Spleen (tissue), 11 donors: ENCODE measurements around the gene SNRPA. TPM values are rescaled to one million over a fixed set of nuclear protein-coding genes. Genes with fewer than 3 reads are reported as not detected.

ENCODE experiments used
- DNase-seq: peaks from one replicate; pipeline ENCODE4 v3.0.0-alpha.2; 2020
- H3K27ac ChIP-seq, 8 donors: fragments of 200-600 bp; sonication (generic) in 7 of 8; 1 replicate in 4 of 8; 2 replicates in 4 of 8; pipeline versions ENCODE4 v1.5.0 to v1.8.0; 2016 to 2021; ENCODE audit warnings: inconsistent platforms in 4 of 8, mild to moderate bottlenecking in 4 of 8, moderate library complexity in 1 of 8
- H3K27me3 ChIP-seq, 7 donors: fragments of 200-600 bp; sonication (generic) in 6 of 7; replicated peaks in 1 of 7; 1 replicate in 4 of 7; 2 replicates in 3 of 7; pipeline versions ENCODE4 v1.5.0 to v1.8.0; 2016 to 2021; ENCODE audit warnings: inconsistent platforms in 3 of 7, mild to moderate bottlenecking in 1 of 7
- H3K36me3 ChIP-seq, 6 donors: fragments of 200-600 bp; sonication (generic) in 5 of 6; 1 replicate in 4 of 6; 2 replicates in 2 of 6; pipeline versions ENCODE4 v1.5.0 to v1.8.0; 2016 to 2021; ENCODE audit warnings: inconsistent platforms in 2 of 6
- H3K4me1 ChIP-seq, 6 donors: fragments of 200-600 bp; sonication (generic) in 5 of 6; 1 replicate in 3 of 6; 2 replicates in 3 of 6; pipeline versions ENCODE4 v1.5.0 to v1.8.0; 2016 to 2021; ENCODE audit warnings: inconsistent platforms in 3 of 6
- H3K4me3 ChIP-seq, 8 donors: fragments of 200-600 bp; sonication (generic) in 7 of 8; 1 replicate in 4 of 8; 2 replicates in 4 of 8; pipeline versions ENCODE4 v1.5.0 to v1.8.0; 2016 to 2021; ENCODE audit warnings: inconsistent platforms in 4 of 8, mild to moderate bottlenecking in 4 of 8, moderate library complexity in 2 of 8
- H3K9me3 ChIP-seq, 8 donors: fragments of 200-600 bp; sonication (generic) in 7 of 8; 1 replicate in 4 of 8; 2 replicates in 4 of 8; pipeline versions ENCODE4 v1.5.0 to v1.8.0; 2016 to 2021; ENCODE audit warnings: inconsistent platforms in 4 of 8
- POLR2A ChIP-seq, 3 donors: fragments of 450-650 bp; IDR thresholded peaks; one replicate each; pipeline ENCODE4 v1.5.1; 2017; ENCODE audit warnings: antibody characterized with exemption in 3 of 3, mild to moderate bottlenecking in 1 of 3
- POLR2AphosphoS5 ChIP-seq, 3 donors: sonication (generic); formaldehyde crosslinking; IDR thresholded peaks; one replicate each; pipeline ENCODE4 v1.5.1; 2017; ENCODE audit warnings: antibody characterized with exemption in 3 of 3
- WGBS, 5 donors: extraction: QIAGEN DNeasy Blood & Tissue Kit in 3 of 5; methylation state at CpG; one replicate each; pipeline versions ENCODE4 v1.1.5 to v1.1.7; 2013 to 2018; 5-methylcytosine and 5-hydroxymethylcytosine counted together
- intact Hi-C: fragments of 100-400 bp; cut with DNase I; formaldehyde crosslinking; loops from one replicate; pipeline ENCODE4 v1.15.0; 2023; ENCODE audit warnings: low total_unique reads
- polyA plus RNA-seq, 3 donors: library from polyadenylated mRNA; stranded (reverse); fragments of 200-250 nt; gene quantifications; one replicate each; pipeline ENCODE4 v1.2.1, GENCODE V29; 2013
- total RNA-seq, 7 donors: library from RNA; depleted of rRNA in 3 of 7; stranded (reverse); fragments of >200 nt in 3 of 7; fragmentation: NEBNext Ultra II Directional in 4 of 7; extraction: Animal tissue kit (Norgen Biotek cat#: 25700) in 4 of 7; gene quantifications; one replicate each; pipeline versions ENCODE4 v1.1.0 to v1.2.1, GENCODE V29; 2016 to 2021
- TF ChIP-seq, protein P1 (sequence below), 11 experiments: fragments of 200-600 bp in 7 of 11; fragments of 450-650 bp in 4 of 11; sonication (generic) in 4 of 11; IDR thresholded peaks in 8 of 11; conservative IDR thresholded peaks in 3 of 11; 1 replicate in 7 of 11; 2 replicates in 4 of 11; pipeline versions ENCODE4 v1.4.0 to v1.8.0; 2016 to 2021; ENCODE audit warnings: antibody characterized with exemption in 11 of 11, inconsistent platforms in 4 of 11, mild to moderate bottlenecking in 1 of 11
- donor health status: healthy with polysubstance abuse.
- donor health status: DM: no; HTN: no; CAD: no; lungs with moderate emphysema.
- donor health status: DM: no; HTN: no; CAD: no.
- donor health status: Bipolar disorder and iron deficiency.
- donor health status: healthy.
- donor health status: DM: no; HTN: no; CAD: no.
- donor health status: DM: yes; HTN: yes; CAD: no.

Gene SNRPA
- total and polyA plus RNA-seq, 10 donors = 52.9 to 76.9 (median 64.1) TPM

DNA sequence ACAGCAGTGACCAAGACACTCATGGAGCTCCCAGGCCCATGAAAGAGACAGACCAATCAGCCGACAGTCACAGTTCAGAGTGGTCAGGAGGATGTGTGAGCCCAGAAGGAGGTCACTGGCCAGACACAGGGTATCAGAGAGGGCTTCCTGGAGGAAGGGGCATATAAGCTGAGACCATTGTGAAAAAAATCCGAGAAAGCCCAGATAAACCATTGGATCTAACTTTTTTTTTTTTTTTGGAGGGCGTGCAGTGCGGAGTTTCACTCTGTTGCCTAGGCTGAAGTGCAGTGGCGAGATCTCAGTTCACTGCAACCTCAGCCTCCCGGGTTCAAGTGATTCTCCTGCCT, 29.9 kb upstream of the SNRPA start:
- peaks cover 0 to 39% (median 18%) of the 10 kb centered on the region in 6 donors for H3K36me3 ChIP-seq
- WGBS, 5 donors = 69 to 86% (median 83%) methylated on average over 6 of the region's 6 CpGs
- peak overlapping the region in 4 of 8 donors; percentile 69 to 84 (median 72) for H3K4me3 ChIP-seq
- peak overlapping the region; percentile 53 to 96 (median 92) for H3K27ac ChIP-seq
- intact Hi-C loops = no loop called here
- H3K27me3 ChIP-seq = no peaks in the 10 kb centered on the region
- H3K9me3 ChIP-seq = no peaks in the 10 kb centered on the region
- DNase-seq = no peak
- TF ChIP-seq, protein P1, sequence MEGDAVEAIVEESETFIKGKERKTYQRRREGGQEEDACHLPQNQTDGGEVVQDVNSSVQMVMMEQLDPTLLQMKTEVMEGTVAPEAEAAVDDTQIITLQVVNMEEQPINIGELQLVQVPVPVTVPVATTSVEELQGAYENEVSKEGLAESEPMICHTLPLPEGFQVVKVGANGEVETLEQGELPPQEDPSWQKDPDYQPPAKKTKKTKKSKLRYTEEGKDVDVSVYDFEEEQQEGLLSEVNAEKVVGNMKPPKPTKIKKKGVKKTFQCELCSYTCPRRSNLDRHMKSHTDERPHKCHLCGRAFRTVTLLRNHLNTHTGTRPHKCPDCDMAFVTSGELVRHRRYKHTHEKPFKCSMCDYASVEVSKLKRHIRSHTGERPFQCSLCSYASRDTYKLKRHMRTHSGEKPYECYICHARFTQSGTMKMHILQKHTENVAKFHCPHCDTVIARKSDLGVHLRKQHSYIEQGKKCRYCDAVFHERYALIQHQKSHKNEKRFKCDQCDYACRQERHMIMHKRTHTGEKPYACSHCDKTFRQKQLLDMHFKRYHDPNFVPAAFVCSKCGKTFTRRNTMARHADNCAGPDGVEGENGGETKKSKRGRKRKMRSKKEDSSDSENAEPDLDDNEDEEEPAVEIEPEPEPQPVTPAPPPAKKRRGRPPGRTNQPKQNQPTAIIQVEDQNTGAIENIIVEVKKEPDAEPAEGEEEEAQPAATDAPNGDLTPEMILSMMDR (IDR thresholded peaks at IDR 0.05 in 8 of 11, conservative IDR thresholded peaks at IDR 0.05 in 3 of 11) = no peak
- peaks cover 39 to 85% (median 62%) of the 10 kb centered on the region in 6 donors for H3K4me1 ChIP-seq

DNA sequence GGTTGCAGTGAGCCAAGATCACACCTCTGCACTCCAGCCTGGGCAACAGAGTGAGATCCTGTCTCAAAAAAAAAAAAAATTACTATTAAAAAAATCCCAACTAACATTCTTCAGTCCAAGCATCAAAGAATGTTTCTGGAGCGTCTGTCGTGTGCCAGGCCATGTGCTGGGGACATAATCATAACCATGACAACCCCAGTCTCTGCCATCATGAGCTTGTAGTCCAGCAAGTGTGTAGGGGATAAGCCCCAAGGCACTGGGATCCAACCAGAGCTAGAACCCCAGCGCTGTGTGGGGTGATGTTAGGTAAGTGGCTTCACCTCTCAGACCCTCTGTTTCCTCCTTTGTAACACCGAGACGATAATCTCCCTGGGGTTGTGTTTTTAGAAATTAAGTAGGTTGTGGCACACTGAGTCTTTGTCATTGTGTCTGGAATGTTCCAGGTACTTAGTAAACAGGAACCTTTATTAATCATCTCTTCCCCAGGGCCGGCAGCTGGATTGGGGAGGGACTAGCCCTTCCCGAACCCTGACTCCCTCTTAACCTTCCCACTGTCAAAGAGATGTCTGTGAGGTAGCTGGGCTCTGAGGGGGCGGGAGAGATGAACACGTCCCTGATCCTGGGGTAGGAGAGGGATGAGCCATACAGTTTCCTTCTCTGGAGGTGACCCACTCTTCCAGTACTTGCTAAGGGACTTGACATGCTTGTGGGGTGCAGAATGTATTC, 28.9 kb upstream of the SNRPA start:
- intact Hi-C loops = no loop called here
- H3K4me1 ChIP-seq = peaks cover 36 to 80% (median 57%) of the 10 kb centered on the region in 6 donors
- H3K27me3 ChIP-seq = no peaks in the 10 kb centered on the region
- peaks cover 0 to 49% (median 26%) of the 10 kb centered on the region in 6 donors for H3K36me3 ChIP-seq
- peak overlapping the region in 1 of 8 donors; percentile 84 for H3K4me3 ChIP-seq
- no peak for DNase-seq
- 62 to 84% (median 70%) methylated on average over 9 of the region's 9 CpGs for WGBS, 5 donors
- no peaks in the 10 kb centered on the region for H3K9me3 ChIP-seq
- no peak for TF ChIP-seq POLR2A (IDR thresholded peaks at IDR 0.05)
- TF ChIP-seq POLR2AphosphoS5 (IDR thresholded peaks at IDR 0.05) = peak in 1 of 3 donors; percentile 29
- peak overlapping the region in 5 of 8 donors; percentile 33 to 96 (median 94) for H3K27ac ChIP-seq

DNA sequence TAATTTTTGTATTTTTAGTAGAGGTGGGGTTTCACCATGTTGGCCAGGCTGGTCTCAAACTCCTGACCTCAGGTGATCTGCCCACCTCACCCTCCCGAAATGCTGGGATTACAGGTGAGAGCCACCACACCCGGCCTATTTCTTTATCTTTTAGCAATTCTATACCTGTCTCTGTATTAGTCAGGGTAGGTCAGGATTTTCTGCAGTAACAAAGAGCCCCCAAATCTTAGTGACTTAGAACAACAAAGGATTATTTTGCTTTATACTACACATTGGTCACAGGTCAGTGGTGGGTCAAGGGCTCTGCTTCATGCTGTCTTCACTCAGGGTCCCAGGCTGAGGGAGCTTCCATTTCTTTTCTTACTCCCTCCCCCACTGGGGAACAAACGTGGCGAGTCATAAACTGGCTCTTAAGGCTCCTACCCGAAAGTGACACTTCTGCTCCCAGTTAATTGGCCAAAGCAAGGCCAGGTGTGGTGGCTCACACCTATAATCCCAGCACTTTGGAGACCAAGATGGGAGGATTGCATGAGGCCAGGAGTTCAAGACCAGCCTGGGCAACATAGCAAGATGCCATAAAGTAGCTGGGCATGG, 27.2 kb upstream of the SNRPA start:
- TF ChIP-seq POLR2AphosphoS5 (IDR thresholded peaks at IDR 0.05) (no peak), POLR2A (IDR thresholded peaks at IDR 0.05) (no peak)
- TF ChIP-seq, protein P1 (IDR thresholded peaks at IDR 0.05 in 8 of 11, conservative IDR thresholded peaks at IDR 0.05 in 3 of 11) = no peak
- no peak for DNase-seq
- no peak overlapping the region for H3K4me3 ChIP-seq
- intact Hi-C loops = no loop called here
- H3K27ac ChIP-seq = no peak overlapping the region
- H3K4me1 ChIP-seq = peaks cover 25 to 64% (median 42%) of the 10 kb centered on the region in 6 donors
- H3K9me3 ChIP-seq = peaks cover 0 to 4% (median 0%) of the 10 kb centered on the region in 8 donors
- H3K36me3 ChIP-seq = peaks cover 0 to 66% (median 41%) of the 10 kb centered on the region in 6 donors
- H3K27me3 ChIP-seq = no peaks in the 10 kb centered on the region
- 88 to 95% (median 93%) methylated on average over 5 of the region's 5 CpGs for whole genome bisulfite sequencing, 5 donors

- Histone ChIP-seq H3K9me3 (peaks cover 0 to 4% (median 0%) of the 10 kb centered on the region in 8 donors), H3K4me3 (no peak overlapping the region), H3K36me3 (peaks cover 0 to 71% (median 47%) of the 10 kb centered on the region in 6 donors), H3K27ac (no peak overlapping the region), H3K27me3 (no peaks in the 10 kb centered on the region), H3K4me1 (peaks cover 21 to 58% (median 37%) of the 10 kb centered on the region in 6 donors)
- 91 to 98% (median 97%) methylated on average over 4 of the region's 4 CpGs for WGBS, 5 donors
- TF ChIP-seq, protein P1 (IDR thresholded peaks at IDR 0.05 in 8 of 11, conservative IDR thresholded peaks at IDR 0.05 in 3 of 11) = no peak
- TF ChIP-seq POLR2A (IDR thresholded peaks at IDR 0.05) = no peak
- no peak for TF ChIP-seq POLR2AphosphoS5 (IDR thresholded peaks at IDR 0.05)
- DNase-seq = no peak
- intact Hi-C loops = no loop called here
These were observed 26.7 kb upstream of the SNRPA start for GRCh38 chr19:40724315-40724714.
